Measurements from ENCODE around the gene KLF15. TPM values are rescaled to one million over a fixed set of nuclear protein-coding genes. Genes with fewer than 3 reads are reported as not detected.

Gene KLF15
- total RNA-seq, 1 experiment from 2014 or later: 14.7 TPM

- ChIA-PET POLR2A (no interaction called here), CTCF (interaction anchor here (1.0 to 1.6 kb wide), 2 partner anchors 50 to 207 kb away, joined by 3 to 5 read pairs; no protein-coding TSS in a partner anchor)
- Mint-ChIP-seq H3K27me3 (ENCODE audit: low read depth) (no peaks in the 10 kb centered on the region), H3K4me1 (peaks cover 5% of the 10 kb centered on the region; the same call in 1 of the 2 replicates), H3K4me3 (no peak overlapping the region), H3K36me3 (no peaks in the 10 kb centered on the region), H3K9me3 (no peaks in the 10 kb centered on the region), H3K27ac (peak overlapping the region; percentile 60)
- TF ChIP-seq ESRRA (CRISPR knock-in tag; IDR thresholded peaks at IDR 0.05; ENCODE audit: borderline replicate concordance): no peak
- no peak for TF ChIP-seq MLX (CRISPR knock-in tag; IDR thresholded peaks at IDR 0.05)
- TF ChIP-seq RELA (CRISPR knock-in tag; IDR thresholded peaks at IDR 0.05; ENCODE audit: borderline replicate concordance): no peak
- TF ChIP-seq FOXP1 (CRISPR knock-in tag; IDR thresholded peaks at IDR 0.05; ENCODE audit: borderline replicate concordance): no peak
- TF ChIP-seq, protein P1, sequence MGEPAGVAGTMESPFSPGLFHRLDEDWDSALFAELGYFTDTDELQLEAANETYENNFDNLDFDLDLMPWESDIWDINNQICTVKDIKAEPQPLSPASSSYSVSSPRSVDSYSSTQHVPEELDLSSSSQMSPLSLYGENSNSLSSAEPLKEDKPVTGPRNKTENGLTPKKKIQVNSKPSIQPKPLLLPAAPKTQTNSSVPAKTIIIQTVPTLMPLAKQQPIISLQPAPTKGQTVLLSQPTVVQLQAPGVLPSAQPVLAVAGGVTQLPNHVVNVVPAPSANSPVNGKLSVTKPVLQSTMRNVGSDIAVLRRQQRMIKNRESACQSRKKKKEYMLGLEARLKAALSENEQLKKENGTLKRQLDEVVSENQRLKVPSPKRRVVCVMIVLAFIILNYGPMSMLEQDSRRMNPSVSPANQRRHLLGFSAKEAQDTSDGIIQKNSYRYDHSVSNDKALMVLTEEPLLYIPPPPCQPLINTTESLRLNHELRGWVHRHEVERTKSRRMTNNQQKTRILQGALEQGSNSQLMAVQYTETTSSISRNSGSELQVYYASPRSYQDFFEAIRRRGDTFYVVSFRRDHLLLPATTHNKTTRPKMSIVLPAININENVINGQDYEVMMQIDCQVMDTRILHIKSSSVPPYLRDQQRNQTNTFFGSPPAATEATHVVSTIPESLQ (CRISPR knock-in tag; IDR thresholded peaks at IDR 0.05): no peak
- no peak for TF ChIP-seq ZNF416 (CRISPR knock-in tag; IDR thresholded peaks at IDR 0.05)
- TF ChIP-seq STAT6 (CRISPR knock-in tag; conservative IDR thresholded peaks at IDR 0.05; ENCODE audit: low read depth): no peak
- no peak for TF ChIP-seq E2F1 (CRISPR knock-in tag; IDR thresholded peaks at IDR 0.05)
- no peak for TF ChIP-seq ZMAT4 (CRISPR knock-in tag; IDR thresholded peaks at IDR 0.05)
- TF ChIP-seq USF2 (CRISPR knock-in tag; IDR thresholded peaks at IDR 0.05): no peak
- DNase-seq (ENCODE audit: low spot score): peak; percentile 3
- no peak for ATAC-seq
Observed at GRCh38 chr3:126341755-126342150, 15.5 kb downstream of the KLF15 start.

DNA sequence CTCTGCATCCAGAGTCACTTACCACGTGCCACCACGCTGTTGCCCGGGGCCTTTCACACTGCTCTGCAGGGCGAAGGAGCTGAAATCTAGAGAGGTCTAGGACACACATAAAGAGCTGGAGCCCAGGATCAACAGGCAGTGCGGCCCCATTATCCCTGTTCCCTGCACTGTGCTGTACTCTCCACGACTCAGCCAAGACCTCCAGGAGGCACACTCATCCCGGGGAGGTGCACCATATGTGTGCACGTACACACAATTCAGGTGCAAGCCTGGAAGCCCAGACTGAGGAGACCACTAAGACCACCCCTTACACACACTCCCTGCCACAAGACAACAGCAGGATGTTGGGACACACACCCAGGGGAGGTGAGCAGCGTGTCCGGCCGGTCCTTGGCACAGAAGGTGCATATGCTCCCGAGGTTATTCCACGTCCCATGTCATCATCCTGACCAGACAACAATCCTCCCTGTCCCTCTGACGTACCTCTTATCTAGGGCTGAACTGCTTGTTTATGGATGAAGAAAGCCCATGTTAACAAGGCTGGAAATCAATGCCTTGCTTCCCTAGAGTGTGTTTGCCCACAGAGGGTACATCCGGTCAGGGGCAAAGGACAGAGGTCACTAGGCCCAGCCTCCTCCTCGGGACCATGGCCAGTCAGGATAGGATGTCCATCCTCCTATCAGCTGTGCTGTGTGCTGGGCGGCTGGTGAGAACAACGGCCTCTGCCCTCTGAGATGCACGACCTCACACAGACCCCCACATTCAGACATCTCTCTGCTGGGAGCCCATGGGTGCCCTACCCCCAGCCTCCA is 16.1 kb downstream of the KLF15 start:
- H3K27ac Mint-ChIP-seq: no peak overlapping the region
- DNase-seq (ENCODE audit: low spot score): peak; percentile 4
- ATAC-seq: no peak
- H3K9me3 Mint-ChIP-seq: no peaks in the 10 kb centered on the region
- H3K27me3 Mint-ChIP-seq (ENCODE audit: low read depth): no peaks in the 10 kb centered on the region
- POLR2A ChIA-PET: no interaction called here
- H3K4me3 Mint-ChIP-seq: no peak overlapping the region
- no peaks in the 10 kb centered on the region for H3K36me3 Mint-ChIP-seq
- peaks cover 5% of the 10 kb centered on the region; the same call in 1 of the 2 replicates for H3K4me1 Mint-ChIP-seq
- no peak for TF ChIP-seq JUN (CRISPR knock-in tag; IDR thresholded peaks at IDR 0.05)
- no peak for TF ChIP-seq FOXJ3 (CRISPR knock-in tag; IDR thresholded peaks at IDR 0.05; ENCODE audit: borderline replicate concordance)
- TF ChIP-seq CREM (CRISPR knock-in tag; IDR thresholded peaks at IDR 0.05): no peak
- no peak for TF ChIP-seq FOXK1 (CRISPR knock-in tag; IDR thresholded peaks at IDR 0.05)
- peak; percentile 70 for TF ChIP-seq GABPB1 (CRISPR knock-in tag; IDR thresholded peaks at IDR 0.05)
- TF ChIP-seq FOXP1 (CRISPR knock-in tag; IDR thresholded peaks at IDR 0.05; ENCODE audit: borderline replicate concordance): no peak
- no peak for TF ChIP-seq TEAD1 (CRISPR knock-in tag; IDR thresholded peaks at IDR 0.05)
- CTCF ChIA-PET: interaction anchor here (1.6 kb wide), 1 partner anchor 207 kb away, joined by 5 read pairs; no protein-coding TSS in a partner anchor

All from WTC11 (cell line).